COLO668 (cell line): ENCODE data around the gene SH3GL1.
"Not testable (repeated sequence)": the region's sequence is repeated elsewhere in the genome, so short reads cannot be mapped to it uniquely, and the experiment has no call there.

Source experiments
- DNase-seq: peaks from one replicate; lab custom pipeline; 2025; ENCODE audit not compliant: unreplicated experiment; lab: John Stamatoyannopoulos, UW

SH3GL1 gene

GRCh38 chr19:4363571-4364304 is 36.6 kb downstream of the SH3GL1 start:
- DNase-seq = no peak

DNA sequence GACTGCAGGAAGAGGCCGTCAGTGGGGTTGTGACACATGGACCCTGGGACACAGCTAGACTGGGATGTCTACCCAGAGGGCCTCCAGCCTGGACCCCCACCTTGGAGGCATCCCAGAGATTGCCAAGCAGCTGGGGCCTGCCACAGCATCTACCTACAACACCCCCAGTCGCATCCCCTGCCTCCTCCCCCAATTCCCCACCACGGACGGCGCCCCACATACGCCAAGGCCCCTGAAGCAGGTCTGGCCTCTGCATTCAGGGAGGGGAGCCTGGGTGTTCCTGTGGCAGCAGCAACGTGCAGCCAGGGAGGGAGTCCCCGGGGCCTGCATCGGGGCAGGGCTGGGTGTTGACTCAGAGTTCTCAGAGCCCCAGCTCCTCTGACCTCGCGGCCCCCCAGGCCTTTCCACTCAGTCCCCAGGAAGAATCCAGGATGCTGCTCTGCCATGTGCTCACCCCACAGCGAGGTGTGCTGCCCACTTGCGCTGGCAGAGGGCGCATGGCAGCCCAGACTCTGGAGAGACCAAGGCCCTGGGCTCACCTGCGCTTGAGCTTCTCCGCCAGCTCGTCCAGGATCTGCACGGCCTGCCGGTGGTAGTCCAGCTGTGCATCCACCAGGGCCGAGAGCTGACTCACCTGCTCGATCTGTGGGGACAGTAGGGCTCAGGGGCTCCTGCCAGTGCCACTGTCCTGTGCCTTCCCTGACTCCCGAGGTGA is 37.4 kb downstream of the SH3GL1 start:
- no peak for DNase-seq

DNA sequence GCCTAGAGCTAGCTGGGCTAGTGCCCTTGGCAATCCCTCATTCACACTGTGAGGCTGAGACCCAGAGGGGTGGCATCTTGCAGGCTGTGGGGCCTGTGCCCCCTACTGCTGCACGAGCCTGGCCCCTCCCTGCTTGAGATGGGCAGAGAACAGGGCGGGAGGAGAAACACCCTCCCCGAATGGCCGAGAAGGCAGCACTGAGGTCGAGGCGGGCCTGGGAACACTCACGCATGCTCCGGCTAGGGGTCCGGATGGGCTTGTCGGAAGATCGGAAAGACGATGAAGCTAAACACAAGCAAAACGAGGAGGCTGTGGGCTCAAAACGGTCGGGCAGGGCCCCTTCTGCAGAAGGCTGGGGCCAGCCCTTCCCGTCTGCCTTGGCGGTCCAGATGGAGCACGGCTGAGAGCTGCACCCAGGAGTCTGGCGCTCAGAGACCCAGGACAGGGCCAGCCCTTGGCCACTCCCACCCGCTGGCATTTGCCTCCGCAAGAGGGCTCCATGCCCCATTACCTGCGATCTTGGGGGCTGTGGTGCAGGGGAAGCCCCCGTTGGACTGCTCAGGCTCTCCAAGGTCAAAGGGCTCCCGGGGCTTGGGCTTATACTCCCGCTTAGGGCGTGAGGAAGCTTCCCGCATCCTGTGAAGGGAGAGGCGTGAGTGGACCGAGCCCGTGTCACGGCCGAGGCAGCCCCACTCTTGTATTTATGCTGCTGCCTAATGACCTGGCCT is 38.1 kb downstream of the SH3GL1 start:
- no peak for DNase-seq

DNA sequence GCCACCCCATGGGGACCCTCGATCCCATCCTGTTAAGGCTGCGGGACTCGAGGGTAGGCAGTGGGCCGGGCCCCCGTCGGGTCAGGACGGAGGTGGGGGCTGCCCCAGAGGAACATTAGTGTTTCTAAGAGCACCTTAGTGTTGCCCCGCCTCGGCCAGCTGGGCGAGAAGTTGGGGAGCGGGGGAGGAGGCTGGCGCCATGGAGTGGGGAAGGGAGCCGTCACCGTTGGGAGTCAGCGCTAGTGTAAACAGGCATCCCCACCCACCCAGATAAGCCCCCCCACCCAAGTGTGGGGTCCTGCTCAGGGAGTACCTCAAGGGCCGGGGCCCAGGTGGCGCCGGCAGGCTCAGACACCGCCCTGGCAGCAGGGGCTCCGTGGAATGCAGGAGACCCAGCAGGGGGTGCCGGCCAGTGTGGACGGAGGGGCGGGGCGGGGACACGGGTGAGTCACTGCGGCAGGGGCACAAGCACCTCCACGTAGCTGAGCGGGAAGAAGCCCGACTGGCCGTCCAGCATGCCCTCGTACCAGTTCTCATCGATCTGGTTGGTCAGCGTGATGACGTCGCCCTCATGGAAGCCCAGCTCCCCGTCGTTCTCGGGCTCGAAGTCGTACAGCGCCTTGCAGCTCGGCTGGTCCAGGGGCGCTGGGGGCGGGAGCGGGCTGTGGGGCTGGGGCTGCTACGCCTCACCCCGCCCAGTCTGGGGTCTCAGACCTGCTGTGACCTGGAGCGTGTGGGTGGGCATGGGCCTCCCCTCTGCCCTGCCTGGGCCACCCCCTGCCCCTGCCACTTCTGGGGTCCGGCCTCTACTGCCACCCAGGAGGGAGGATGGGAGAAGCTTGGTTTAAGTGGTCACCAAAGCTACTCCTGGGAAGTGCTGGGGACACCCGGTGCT is 38.9 kb downstream of the SH3GL1 start:
- DNase-seq = no peak

GRCh38 chr19:4360641-4361151 is 39.7 kb downstream of the SH3GL1 start:
- no peak for DNase-seq

- DNase-seq = no peak
These were observed 40.2 kb downstream of the SH3GL1 start for GRCh38 chr19:4360081-4360569.

DNA sequence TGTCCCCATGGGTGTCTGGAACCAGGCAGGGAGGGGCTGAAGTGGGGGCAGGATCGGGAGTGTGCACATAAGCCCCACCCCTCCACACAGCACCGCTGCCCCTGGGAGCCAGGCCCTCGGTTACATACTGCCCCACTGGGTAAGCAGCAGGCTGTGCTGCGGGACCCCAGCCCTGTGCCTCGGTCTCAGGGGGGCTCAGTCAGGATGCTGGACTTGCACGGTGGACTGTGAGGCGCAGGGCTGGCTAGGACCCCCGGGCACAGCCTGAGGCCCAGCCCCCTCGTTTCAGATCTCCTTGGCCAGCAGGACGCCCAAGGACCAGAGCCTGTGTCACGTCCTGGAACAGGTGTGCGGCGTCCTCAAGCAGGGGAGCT is 40.7 kb downstream of the SH3GL1 start:
- no peak for DNase-seq

DNA sequence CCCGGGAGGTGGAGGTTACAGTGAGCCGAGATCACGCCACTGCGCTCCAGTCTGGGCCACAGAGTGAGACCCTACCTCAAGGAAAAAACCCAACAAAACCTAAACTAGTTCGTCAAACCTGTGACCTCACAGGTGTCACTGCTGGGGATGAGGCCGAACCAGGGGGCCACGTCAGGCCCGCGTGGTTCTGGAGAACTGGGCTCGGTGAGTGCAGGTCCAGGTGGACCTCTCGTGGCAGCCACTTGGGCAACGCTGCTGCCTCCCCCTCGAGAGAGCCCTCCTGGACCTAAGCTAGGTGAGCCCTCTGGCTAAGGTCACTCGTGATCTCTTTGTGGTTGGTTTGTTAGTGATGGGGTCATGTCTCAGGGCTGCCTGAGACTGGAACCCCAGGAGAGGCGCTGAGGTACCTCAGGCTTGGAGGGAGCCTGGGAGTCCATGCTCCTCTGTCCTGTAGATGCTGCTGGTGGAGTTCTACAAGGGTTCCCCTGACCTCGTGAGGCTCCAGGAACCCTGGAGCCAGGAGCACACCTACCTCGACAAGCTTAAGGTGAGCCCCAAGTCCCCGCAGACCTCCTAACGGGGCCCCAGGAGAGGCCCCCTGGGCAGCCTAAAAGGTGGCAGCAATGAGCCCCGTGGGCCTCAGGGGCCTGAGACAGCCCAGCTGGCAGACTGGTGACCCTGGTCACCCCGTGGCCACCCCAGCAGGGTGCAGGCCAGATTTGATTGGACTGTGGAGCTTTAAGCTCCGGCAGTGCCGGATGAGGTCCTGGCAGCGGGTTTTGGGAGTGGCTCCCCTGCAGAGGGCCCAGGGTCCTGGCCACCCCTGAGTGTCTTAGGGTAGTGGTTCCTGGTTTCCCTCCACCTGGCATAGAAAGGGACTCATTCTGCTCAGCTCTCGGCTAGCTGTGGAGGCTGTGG is 41.4 kb downstream of the SH3GL1 start:
- DNase-seq = no peak

GRCh38 chr19:4357921-4358326 is 42.4 kb downstream of the SH3GL1 start:
- DNase-seq = no peak

DNA sequence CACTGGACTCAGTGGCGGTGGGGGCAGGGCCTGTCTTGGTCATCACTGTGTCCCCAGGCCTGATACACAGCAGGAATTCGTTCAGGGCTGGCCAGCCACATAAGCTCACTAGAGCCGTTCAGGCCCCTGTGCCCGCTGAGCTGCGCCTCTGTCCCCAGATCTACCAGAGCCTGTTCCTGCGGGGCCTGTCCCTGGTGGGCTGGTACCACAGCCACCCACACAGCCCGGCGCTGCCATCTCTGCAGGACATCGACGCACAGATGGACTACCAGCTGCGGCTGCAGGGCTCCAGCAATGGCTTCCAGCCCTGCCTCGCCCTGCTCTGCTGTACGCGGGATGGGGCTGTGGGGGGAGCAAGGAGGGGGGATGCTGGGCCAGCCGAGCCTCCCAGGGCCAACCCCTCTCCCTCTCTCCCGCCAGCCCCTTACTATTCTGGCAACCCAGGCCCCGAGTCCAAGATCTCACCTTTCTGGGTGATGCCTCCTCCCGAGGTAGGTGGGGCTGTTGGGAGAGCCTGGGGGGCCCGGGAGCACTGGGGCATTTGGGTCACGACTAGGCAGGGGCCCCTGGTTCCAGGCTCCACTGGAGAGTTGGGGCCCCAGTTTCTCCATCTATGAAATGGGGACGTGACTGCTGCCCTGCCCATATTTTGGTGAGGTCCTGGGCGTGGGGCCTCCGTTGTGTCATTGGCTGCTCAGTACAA is 43.1 kb downstream of the SH3GL1 start:
- DNase-seq = no peak

GRCh38 chr19:4354897-4355296 is 45.5 kb downstream of the SH3GL1 start:
- no peak for DNase-seq

GRCh38 chr19:4354282-4354681 is 46.1 kb downstream of the SH3GL1 start:
- DNase-seq = no peak

DNA sequence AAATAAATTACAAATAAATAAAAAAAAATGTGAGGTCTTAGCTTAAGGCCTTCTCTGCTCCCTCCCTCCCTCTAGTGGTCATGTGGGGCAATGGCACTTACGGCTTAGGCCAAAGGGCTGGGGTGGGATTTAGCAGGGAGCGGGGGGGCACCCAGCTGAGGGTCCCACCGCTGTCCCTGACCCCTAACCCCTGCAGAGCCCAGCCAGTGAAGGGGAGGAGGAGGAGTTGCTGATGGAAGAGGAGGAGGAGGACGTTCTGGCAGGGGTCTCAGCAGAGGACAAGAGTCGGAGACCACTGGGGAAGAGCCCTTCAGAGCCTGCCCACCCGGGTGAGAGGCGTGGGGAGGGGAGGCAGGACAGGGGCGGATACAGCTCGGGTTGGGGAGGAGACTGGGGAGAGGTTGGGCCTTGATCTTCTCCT is 47.6 kb downstream of the SH3GL1 start:
- peak; percentile 32 for DNase-seq

DNA sequence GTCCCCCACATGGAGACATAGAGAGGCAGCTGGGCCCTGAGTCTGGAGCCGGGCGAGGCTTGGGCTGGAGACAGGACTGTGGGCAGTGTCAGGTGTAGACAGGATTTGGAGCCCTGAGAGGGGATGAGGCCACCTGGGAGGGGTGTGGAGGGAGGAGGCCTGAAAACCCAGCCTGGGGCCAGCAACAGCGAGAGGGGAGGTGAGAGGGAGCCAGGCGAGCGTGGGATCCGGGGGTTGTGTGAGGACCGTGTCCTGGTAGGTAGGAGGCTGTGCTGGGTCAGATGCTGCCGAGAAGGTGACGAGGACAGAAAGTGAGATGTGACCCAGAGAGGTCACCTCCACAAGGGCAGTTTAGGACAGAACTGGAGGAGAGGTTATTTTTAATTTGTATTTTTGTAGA is 49.6 kb downstream of the SH3GL1 start:
- no peak for DNase-seq

DNA sequence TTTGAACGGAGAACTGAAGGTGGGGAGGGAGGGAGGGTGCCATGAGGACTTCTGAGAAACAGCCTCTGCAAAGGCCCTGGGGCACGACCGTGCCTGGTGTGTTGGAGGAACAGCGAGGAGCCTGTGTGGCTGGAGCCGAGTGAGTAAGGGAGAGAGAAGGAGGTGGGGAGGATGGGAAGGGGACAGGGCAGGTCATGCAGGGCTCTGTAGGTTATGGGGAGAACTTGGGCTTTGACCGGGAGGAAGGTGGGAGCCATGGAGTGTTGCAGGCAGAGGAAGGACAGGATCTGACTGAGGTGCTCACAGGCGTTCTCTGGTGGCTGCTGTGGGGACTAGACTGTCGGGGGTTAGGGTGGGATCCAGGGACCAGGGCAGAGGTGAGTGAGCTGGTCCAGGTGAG is 50.2 kb downstream of the SH3GL1 start:
- DNase-seq = no peak

GRCh38 chr19:4349225-4349624 is 51.1 kb downstream of the SH3GL1 start:
- DNase-seq = not testable (repeated sequence)

- DNase-seq = no peak
These were observed 52.8 kb downstream of the SH3GL1 start for GRCh38 chr19:4347521-4347920.

DNA sequence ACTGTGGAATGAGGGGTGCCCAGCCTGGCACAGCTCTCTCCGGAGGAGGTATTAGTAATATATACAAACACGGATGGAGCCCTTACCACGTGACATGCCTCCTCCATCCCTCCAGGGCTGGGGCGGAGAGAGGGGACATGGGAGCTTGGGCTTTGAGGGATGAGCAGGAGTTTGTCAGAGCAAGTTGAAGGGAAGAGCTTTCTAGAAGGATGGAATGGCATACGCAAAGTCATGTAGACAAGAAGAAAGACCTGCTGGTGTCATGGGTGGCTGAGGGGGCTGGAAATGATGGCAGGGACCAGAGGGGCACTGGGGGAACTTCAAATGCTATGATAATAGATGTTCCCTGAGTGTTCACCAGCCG is 54.3 kb downstream of the SH3GL1 start:
- DNase-seq = no peak
